ENCODE measurements around the gene SEC61A1. TPM values are rescaled to one million over a fixed set of nuclear protein-coding genes. Genes with fewer than 3 reads are reported as not detected.

SEC61A1 gene
- total RNA-seq, 1 donor from 2014 or later: 176 TPM

- no peak for TF ChIP-seq CTCF (IDR thresholded peaks at IDR 0.05; ENCODE audit: unreplicated experiment)
- no peak for DNase-seq (ENCODE audit: low spot score, unreplicated experiment)
- Mint-ChIP-seq H3K27me3 (no peaks in the 10 kb centered on the region), H3K9me3 (ENCODE audit: low read depth) (no peaks in the 10 kb centered on the region), H3K27ac (no peak overlapping the region), H3K36me3 (ENCODE audit: insufficient read depth) (peaks cover 45% of the 10 kb centered on the region), H3K4me1 (ENCODE audit: low read depth) (no peaks in the 10 kb centered on the region), H3K4me3 (ENCODE audit: low read depth) (no peak overlapping the region)
Observed at GRCh38 chr3:128064962-128065361, 12.7 kb downstream of the SEC61A1 start.

- no peak for DNase-seq (ENCODE audit: low spot score, unreplicated experiment)
- no peaks in the 10 kb centered on the region for H3K9me3 Mint-ChIP-seq (ENCODE audit: low read depth)
- no peaks in the 10 kb centered on the region for H3K27me3 Mint-ChIP-seq
- no peak for TF ChIP-seq CTCF (IDR thresholded peaks at IDR 0.05; ENCODE audit: unreplicated experiment)
- H3K4me3 Mint-ChIP-seq (ENCODE audit: low read depth): no peak overlapping the region
- H3K36me3 Mint-ChIP-seq (ENCODE audit: insufficient read depth): peaks cover 38% of the 10 kb centered on the region
- no peaks in the 10 kb centered on the region for H3K4me1 Mint-ChIP-seq (ENCODE audit: low read depth)
- no peak overlapping the region for H3K27ac Mint-ChIP-seq
Observed at GRCh38 chr3:128066114-128066513, 13.9 kb downstream of the SEC61A1 start.

- no peaks in the 10 kb centered on the region for H3K9me3 Mint-ChIP-seq (ENCODE audit: low read depth)
- H3K27ac Mint-ChIP-seq: no peak overlapping the region
- H3K4me1 Mint-ChIP-seq (ENCODE audit: low read depth): no peaks in the 10 kb centered on the region
- DNase-seq (ENCODE audit: low spot score, unreplicated experiment): no peak
- H3K4me3 Mint-ChIP-seq (ENCODE audit: low read depth): no peak overlapping the region
- TF ChIP-seq CTCF (IDR thresholded peaks at IDR 0.05; ENCODE audit: unreplicated experiment): no peak
- peaks cover 33% of the 10 kb centered on the region for H3K36me3 Mint-ChIP-seq (ENCODE audit: insufficient read depth)
- no peaks in the 10 kb centered on the region for H3K27me3 Mint-ChIP-seq
Observed at GRCh38 chr3:128066676-128067075, 14.4 kb downstream of the SEC61A1 start.

- no peaks in the 10 kb centered on the region for H3K4me1 Mint-ChIP-seq (ENCODE audit: low read depth)
- H3K27me3 Mint-ChIP-seq: no peaks in the 10 kb centered on the region
- peaks cover 28% of the 10 kb centered on the region for H3K36me3 Mint-ChIP-seq (ENCODE audit: insufficient read depth)
- no peaks in the 10 kb centered on the region for H3K9me3 Mint-ChIP-seq (ENCODE audit: low read depth)
- no peak for DNase-seq (ENCODE audit: low spot score, unreplicated experiment)
- H3K4me3 Mint-ChIP-seq (ENCODE audit: low read depth): no peak overlapping the region
- no peak for TF ChIP-seq CTCF (IDR thresholded peaks at IDR 0.05; ENCODE audit: unreplicated experiment)
- H3K27ac Mint-ChIP-seq: no peak overlapping the region
Observed at GRCh38 chr3:128067489-128067888, 15.3 kb downstream of the SEC61A1 start.

- Mint-ChIP-seq H3K4me1 (ENCODE audit: low read depth) (no peaks in the 10 kb centered on the region), H3K36me3 (ENCODE audit: insufficient read depth) (peaks cover 28% of the 10 kb centered on the region), H3K9me3 (ENCODE audit: low read depth) (no peaks in the 10 kb centered on the region), H3K27ac (peak overlapping the region; percentile 57), H3K27me3 (no peaks in the 10 kb centered on the region), H3K4me3 (ENCODE audit: low read depth) (no peak overlapping the region)
- no peak for DNase-seq (ENCODE audit: low spot score, unreplicated experiment)
- TF ChIP-seq CTCF (IDR thresholded peaks at IDR 0.05; ENCODE audit: unreplicated experiment): peak; percentile 58
Observed at GRCh38 chr3:128068156-128068620, 16.0 kb downstream of the SEC61A1 start.

Data from progenitor cell of endocrine pancreas (in vitro differentiated cells).